NCI-H2196 (cell line): ENCODE results near the gene HSPA1L.

ENCODE experiments used
- DNase-seq: peaks from one replicate; lab custom pipeline; 2025; ENCODE audit not compliant: unreplicated experiment; lab: John Stamatoyannopoulos, UW

Gene HSPA1L

GRCh38 chr6:31767096-31767645 lies 47.9 kb downstream of the HSPA1L start:
- DNase-seq: no peak

GRCh38 chr6:31765910-31766794 lies 48.9 kb downstream of the HSPA1L start:
- no peak for DNase-seq

- no peak for DNase-seq
Measured at GRCh38 chr6:31765559-31765909, 49.5 kb downstream of the HSPA1L start.

- no peak for DNase-seq
Measured at GRCh38 chr6:31764198-31764597, 50.9 kb downstream of the HSPA1L start.

GRCh38 chr6:31763619-31763940 lies 51.5 kb downstream of the HSPA1L start:
- no peak for DNase-seq

- DNase-seq: no peak
Measured at GRCh38 chr6:31762878-31763618, 52.0 kb downstream of the HSPA1L start.

GRCh38 chr6:31762356-31762755 lies 52.7 kb downstream of the HSPA1L start, which contains the start of gene SAPCD1:
Gene SAPCD1, plus strand, starts transcription at chr6:31762656. Its CDS starts 399 bp downstream, at chr6:31763055.
- DNase-seq: no peak

GRCh38 chr6:31761343-31761742 lies 53.7 kb downstream of the HSPA1L start:
- DNase-seq: no peak

GRCh38 chr6:31760790-31761189 lies 54.3 kb downstream of the HSPA1L start:
- DNase-seq: no peak
